Motor neuron (in vitro differentiated cells): ENCODE data around the gene CYTH3. TPM values are rescaled to one million over a fixed set of nuclear protein-coding genes. Genes with fewer than 3 reads are reported as not detected.
"Not testable (repeated sequence)": the region's sequence is repeated elsewhere in the genome, so short reads cannot be mapped to it uniquely, and the experiment has no call there.

Source experiments
- ATAC-seq, 8 experiments: fragments of 200-7000 bp; cut with Tn5 transposase; replicated peaks in 6 of 8; 2 replicates each; pipeline ENCODE4 v1.8.0; 2021; ENCODE audit warnings: mild to moderate bottlenecking in 8 of 8, moderate library complexity in 8 of 8
- H3K27ac ChIP-seq, 2 donors: fragments of 250-450 bp; sonication (Bioruptor Pico); 2 replicates each; pipeline ENCODE4 v1.9.0; 2021; ENCODE audit warnings: antibody characterized with exemption in 2 of 2, mild to moderate bottlenecking in 2 of 2, moderate library complexity in 1 of 2
- H3K4me1 ChIP-seq, 2 donors: fragments of 250-450 bp; sonication (Bioruptor Pico); replicated peaks in 1 of 2; 2 replicates each; pipeline ENCODE4 v1.6.1; 2021; ENCODE audit warnings: antibody characterized with exemption in 2 of 2, mild to moderate bottlenecking in 2 of 2, moderate library complexity in 1 of 2
- H3K4me3 ChIP-seq, 5 donors: fragments of 250-450 bp; sonication (Bioruptor Pico); 2 replicates each; pipeline ENCODE4 v1.9.0; 2021; ENCODE audit warnings: antibody characterized with exemption in 5 of 5, mild to moderate bottlenecking in 5 of 5, moderate library complexity in 4 of 5
- WGBS, 10 experiments: fragments of 450-650 bp; shearing (Covaris generic); methylation state at CpG; one replicate each; pipeline ENCODE4 v1.0.0; 2022; 5-methylcytosine and 5-hydroxymethylcytosine counted together
- in situ Hi-C, 9 experiments: fragments of 400-800 bp; cut with MboI; loops; one replicate each; pipeline ENCODE4 v1.15.0; 2021; ENCODE audit warnings: low sequenced_read_pairs in 9 of 9, low pct_unique_long_range_greater_than_20kb in 2 of 9; ENCODE audit not compliant: unreplicated experiment in 9 of 9
- total RNA-seq, 8 experiments: library from RNA; unstranded; fragments of 300-600 nt; gene quantifications; 2 replicates each; pipeline versions ENCODE4 v1.2.3 to v1.2.4, GENCODE V29; 2022

Gene CYTH3
- 10 to 100 TPM in 5 of 8 experiments, 1 to 10 TPM in 3; 7.6 to 20.0 (median 10.5) TPM for total RNA-seq

- Histone ChIP-seq H3K4me1 (peaks cover 2 to 5% of the 10 kb centered on the region in 2 donors), H3K4me3 (peak within 1 kb of the TSS; percentile 60 to 92 (median 83)), H3K27ac (peak within 1 kb of the TSS; percentile 22 to 68)
- 0 to 78% (median 48%) methylated on average over 1 to 6 of the region's 67 CpGs; no CpG with 5 or more reads in 6 of the 10 experiments for WGBS, 10 experiments
- peak; percentile 80 to 92 (median 88) for ATAC-seq
- in situ Hi-C loops = no loop called here
These were observed at the start of gene CYTH3 for GRCh38 chr7:6272481-6273323. Gene CYTH3, minus strand, starts transcription at chr7:6272624. Its CDS starts 117 bp downstream, at chr7:6272507.

- 67 to 100% (median 84%) methylated on average over 1 of the region's 1 CpG; no CpG with 5 or more reads in 6 of the 10 experiments for WGBS, 10 experiments
- no peak for ATAC-seq
- in situ Hi-C loops = loop anchor here in 3 of 9 experiments (25.0 kb wide), 1 partner anchor 158 kb away; no protein-coding TSS in a partner anchor
- Histone ChIP-seq H3K4me3 (no peak overlapping the region), H3K4me1 (no peaks in the 10 kb centered on the region), H3K27ac (no peak overlapping the region)
These were observed 48.4 kb upstream of the CYTH3 start for GRCh38 chr7:6320791-6321190.

GRCh38 chr7:6317797-6318438, 45.5 kb upstream of the CYTH3 start:
- no peaks in the 10 kb centered on the region for H3K4me1 ChIP-seq
- ATAC-seq = peak in 1 of 8 experiments; percentile 41
- in situ Hi-C loops = loop anchor here in 3 of 9 experiments (25.0 kb wide), 1 partner anchor 156 kb away; no protein-coding TSS in a partner anchor
- H3K27ac ChIP-seq = no peak overlapping the region
- no peak overlapping the region for H3K4me3 ChIP-seq
- WGBS, 10 experiments = 20 to 100% (median 75%) methylated on average over 1 to 12 of the region's 16 CpGs; no CpG with 5 or more reads in 2 of the 10 experiments

GRCh38 chr7:6316226-6316625, 43.8 kb upstream of the CYTH3 start:
- no peak for ATAC-seq
- 55 to 100% (median 91%) methylated on average over 1 to 6 of the region's 6 CpGs; no CpG with 5 or more reads in 2 of the 10 experiments for WGBS, 10 experiments
- Histone ChIP-seq H3K4me1 (no peaks in the 10 kb centered on the region), H3K27ac (no peak overlapping the region), H3K4me3 (no peak overlapping the region)
- in situ Hi-C loops = loop anchor here in 3 of 9 experiments (25.0 kb wide), 1 partner anchor 154 kb away; no protein-coding TSS in a partner anchor

GRCh38 chr7:6315746-6316145, 43.3 kb upstream of the CYTH3 start:
- no peak for ATAC-seq
- WGBS, 10 experiments = 39 to 95% (median 89%) methylated on average over 2 to 8 of the region's 8 CpGs; no CpG with 5 or more reads in 1 of the 10 experiments
- in situ Hi-C loops = loop anchor here in 3 of 9 experiments (25.0 kb wide), 1 partner anchor 153 kb away; no protein-coding TSS in a partner anchor
- no peak overlapping the region for H3K4me3 ChIP-seq
- H3K27ac ChIP-seq = no peak overlapping the region
- no peaks in the 10 kb centered on the region for H3K4me1 ChIP-seq

- Histone ChIP-seq H3K4me1 (no peaks in the 10 kb centered on the region), H3K27ac (no peak overlapping the region), H3K4me3 (no peak overlapping the region)
- WGBS, 10 experiments = 13 to 100% (median 83%) methylated on average over 3 to 7 of the region's 10 CpGs
- no peak for ATAC-seq
- in situ Hi-C loops = loop anchor here in 3 of 9 experiments (25.0 kb wide), 1 partner anchor 148 kb away; no protein-coding TSS in a partner anchor
These were observed 38.0 kb upstream of the CYTH3 start for GRCh38 chr7:6310271-6310993.

GRCh38 chr7:6307762-6308161, 35.3 kb upstream of the CYTH3 start:
- in situ Hi-C loops = loop anchor here in 3 of 9 experiments (25.0 kb wide), 1 partner anchor 145 kb away; no protein-coding TSS in a partner anchor
- ATAC-seq = no peak
- Histone ChIP-seq H3K4me1 (no peaks in the 10 kb centered on the region), H3K4me3 (no peak overlapping the region), H3K27ac (no peak overlapping the region)
- WGBS, 10 experiments = 20 to 90% (median 48%) methylated on average over 1 to 5 of the region's 5 CpGs; no CpG with 5 or more reads in 4 of the 10 experiments

- 17 to 100% (median 82%) methylated on average over 1 to 3 of the region's 3 CpGs; no CpG with 5 or more reads in 2 of the 10 experiments for WGBS, 10 experiments
- in situ Hi-C loops = loop anchor here in 3 of 9 experiments (25.0 kb wide), 1 partner anchor 144 kb away; no protein-coding TSS in a partner anchor
- peak in 1 of 8 experiments; percentile 15 for ATAC-seq
- no peak overlapping the region for H3K4me3 ChIP-seq
- no peak overlapping the region for H3K27ac ChIP-seq
- no peaks in the 10 kb centered on the region for H3K4me1 ChIP-seq
These were observed 34.0 kb upstream of the CYTH3 start for GRCh38 chr7:6306471-6306870.

- in situ Hi-C loops = loop anchor here in 3 of 9 experiments (25.0 kb wide), 1 partner anchor 143 kb away; no protein-coding TSS in a partner anchor
- no peak for ATAC-seq
- H3K4me3 ChIP-seq = no peak overlapping the region
- no peak overlapping the region for H3K27ac ChIP-seq
- H3K4me1 ChIP-seq = no peaks in the 10 kb centered on the region
- WGBS, 10 experiments = 50 to 100% (median 81%) methylated on average over 1 to 2 of the region's 2 CpGs; no CpG with 5 or more reads in 1 of the 10 experiments
These were observed 32.9 kb upstream of the CYTH3 start for GRCh38 chr7:6305330-6305729.

GRCh38 chr7:6301446-6301845, 29.0 kb upstream of the CYTH3 start:
- H3K4me1 ChIP-seq, H3K27ac ChIP-seq, H3K4me3 ChIP-seq, ATAC-seq: not testable (repeated sequence)
- in situ Hi-C loops = loop anchor here in 3 of 9 experiments (25.0 kb wide), 1 partner anchor 139 kb away; no protein-coding TSS in a partner anchor
- 38 to 100% (median 90%) methylated on average over 1 to 4 of the region's 4 CpGs; no CpG with 5 or more reads in 1 of the 10 experiments for WGBS, 10 experiments

GRCh38 chr7:6299774-6300173, 27.4 kb upstream of the CYTH3 start:
- ATAC-seq = no peak
- Histone ChIP-seq H3K4me3 (no peak overlapping the region), H3K27ac (no peak overlapping the region), H3K4me1 (no peaks in the 10 kb centered on the region)
- 60 to 96% (median 84%) methylated on average over 1 to 4 of the region's 4 CpGs; no CpG with 5 or more reads in 1 of the 10 experiments for WGBS, 10 experiments
- in situ Hi-C loops = loop anchor here in 3 of 9 experiments (25.0 kb wide), 1 partner anchor 137 kb away; no protein-coding TSS in a partner anchor

GRCh38 chr7:6294839-6295238, 22.4 kb upstream of the CYTH3 start:
- Histone ChIP-seq H3K27ac (no peak overlapping the region), H3K4me3 (no peak overlapping the region), H3K4me1 (no peaks in the 10 kb centered on the region)
- WGBS, 10 experiments = 0 to 100% (median 78%) methylated on average over 1 to 3 of the region's 6 CpGs
- in situ Hi-C loops = no loop called here
- ATAC-seq = no peak
